SU-DHL-6 (cell line): ENCODE data around the gene NET1.

ENCODE experiments used
- H2AFZ ChIP-seq: fragments of 200-600 bp; sonication (generic); 2 replicates; pipeline ENCODE4 v1.6.1; 2014; ENCODE audit warnings: low read depth, mild to moderate bottlenecking, moderate library complexity, mixed read lengths, antibody characterized with exemption, low read length; ENCODE audit not compliant: severe bottlenecking
- H3F3A ChIP-seq: fragments of 200-600 bp; shearing (Covaris generic); 2 replicates; pipeline ENCODE4 v1.6.0; 2016; ENCODE audit warnings: antibody characterized with exemption, mild to moderate bottlenecking; ENCODE audit not compliant: insufficient read depth
- H3K27ac ChIP-seq: fragments of 200-600 bp; sonication (generic); 2 replicates; pipeline ENCODE4 v1.5.1; 2016; ENCODE audit warnings: low read depth, mild to moderate bottlenecking, low read length, moderate library complexity, mixed read lengths
- H3K27me3 ChIP-seq: fragments of 200-600 bp; sonication (generic), shearing (Covaris generic); 2 replicates; pipeline ENCODE4 v1.6.0; 2014; ENCODE audit warnings: mild to moderate bottlenecking, low read length
- H3K36me3 ChIP-seq: fragments of 200-600 bp; sonication (generic); 2 replicates; pipeline ENCODE4 v1.6.1; 2014; ENCODE audit warnings: mild to moderate bottlenecking, low read length, mixed read lengths
- H3K4me2 ChIP-seq: fragments of 300-600, 200-600 bp; shearing (Covaris generic), sonication (generic); 2 replicates; pipeline ENCODE4 v1.6.0; 2014; ENCODE audit warnings: low read length, low read depth, mild to moderate bottlenecking; ENCODE audit not compliant: poor library complexity, severe bottlenecking
- H3K4me3 ChIP-seq: fragments of 200-600 bp; sonication (generic); 2 replicates; pipeline ENCODE4 v1.5.1; 2014; ENCODE audit warnings: antibody characterized with exemption, low read length, mild to moderate bottlenecking, mixed read lengths; ENCODE audit not compliant: insufficient read depth, poor library complexity, severe bottlenecking
- H3K79me2 ChIP-seq: fragments of 200-600 bp; sonication (generic); 2 replicates; pipeline ENCODE4 v1.6.1; 2014; ENCODE audit warnings: mild to moderate bottlenecking, low read length, moderate library complexity; ENCODE audit not compliant: insufficient read depth
- H3K9ac ChIP-seq: fragments of 200-600 bp; sonication (generic); 2 replicates; pipeline ENCODE4 v1.7.0; 2014; ENCODE audit warnings: mild to moderate bottlenecking, low read length
- H3K9me2 ChIP-seq: fragments of 200-600 bp; sonication (generic); replicated peaks from 2 replicates; pipeline ENCODE4 v1.6.1; 2014; ENCODE audit warnings: low read length; ENCODE audit not compliant: insufficient read depth
- H3K9me3 ChIP-seq: fragments of 200-600 bp; sonication (generic); 2 replicates; pipeline ENCODE4 v1.6.1; 2014; ENCODE audit warnings: low read length, mixed read lengths; ENCODE audit not compliant: insufficient read depth
- H4K20me1 ChIP-seq: fragments of 200-600 bp; sonication (generic); 2 replicates; pipeline ENCODE4 v1.6.1; 2014; ENCODE audit warnings: low read depth, mild to moderate bottlenecking, antibody characterized with exemption, low read length, moderate library complexity, mixed read lengths
- CTCF ChIP-seq: fragments of 200-600 bp; sonication (generic); IDR thresholded peaks from one replicate; pipeline ENCODE4 v1.5.1; 2017; ENCODE audit warnings: antibody characterized with exemption, mild to moderate bottlenecking, low read length, moderate library complexity; ENCODE audit not compliant: insufficient read depth, poor library complexity, severe bottlenecking
- EZH2phosphoT487 ChIP-seq: fragments of 200-600 bp; sonication (generic), shearing (Covaris generic); conservative IDR thresholded peaks from 2 replicates; pipeline ENCODE4 v1.6.1; 2018; ENCODE audit warnings: mild to moderate bottlenecking, antibody characterized with exemption, low read length, moderate library complexity, mixed read lengths

NET1 gene

GRCh38 chr10:5478694-5479305 is 66.4 kb downstream of the NET1 start:
- Histone ChIP-seq H3K27ac (no peak overlapping the region), H3K4me3 (no peak overlapping the region), H3K27me3 (no peaks in the 10 kb centered on the region), H3K9me2 (no peaks in the 10 kb centered on the region), H3F3A (no peaks in the 10 kb centered on the region), H3K4me2 (no peak overlapping the region), H3K9ac (no peak overlapping the region), H4K20me1 (no peaks in the 10 kb centered on the region), H3K79me2 (no peaks in the 10 kb centered on the region), H3K9me3 (no peaks in the 10 kb centered on the region), H3K36me3 (no peaks in the 10 kb centered on the region), H2AFZ (no peak overlapping the region)
- TF ChIP-seq CTCF (no peak), EZH2phosphoT487 (no peak)

- Histone ChIP-seq H3F3A (no peaks in the 10 kb centered on the region), H4K20me1 (no peaks in the 10 kb centered on the region), H2AFZ (no peak overlapping the region), H3K36me3 (no peaks in the 10 kb centered on the region), H3K9me2 (no peaks in the 10 kb centered on the region), H3K27ac (no peak overlapping the region), H3K27me3 (no peaks in the 10 kb centered on the region), H3K79me2 (no peaks in the 10 kb centered on the region), H3K4me2 (no peak overlapping the region), H3K9me3 (no peaks in the 10 kb centered on the region), H3K9ac (no peak overlapping the region), H3K4me3 (no peak overlapping the region)
- TF ChIP-seq EZH2phosphoT487 = no peak
- no peak for TF ChIP-seq CTCF
These were observed 67.3 kb downstream of the NET1 start for GRCh38 chr10:5479481-5480161.

GRCh38 chr10:5480162-5480941 is 68.0 kb downstream of the NET1 start:
- H4K20me1 ChIP-seq = no peaks in the 10 kb centered on the region
- no peaks in the 10 kb centered on the region for H3K36me3 ChIP-seq
- no peaks in the 10 kb centered on the region for H3K79me2 ChIP-seq
- TF ChIP-seq CTCF = no peak
- TF ChIP-seq EZH2phosphoT487 = no peak
- H2AFZ ChIP-seq = no peak overlapping the region
- H3K4me3 ChIP-seq = no peak overlapping the region
- H3K9ac ChIP-seq = no peak overlapping the region
- H3K9me2 ChIP-seq = no peaks in the 10 kb centered on the region
- H3K9me3 ChIP-seq = no peaks in the 10 kb centered on the region
- no peak overlapping the region for H3K27ac ChIP-seq
- no peaks in the 10 kb centered on the region for H3F3A ChIP-seq
- no peaks in the 10 kb centered on the region for H3K27me3 ChIP-seq
- H3K4me2 ChIP-seq = no peak overlapping the region
